Neural progenitor cell (in vitro differentiated cells): Measurements from ENCODE around the gene ASZ1. TPM values are rescaled to one million over a fixed set of nuclear protein-coding genes. Genes with fewer than 3 reads are reported as not detected.

Experiments used
- DNase-seq: peaks from one replicate; pipeline ENCODE4 v3.0.0-alpha.2; 2016; ENCODE audit warnings: low spot score
- H2AFZ ChIP-seq: fragments of 200-600 bp; sonication (generic); replicated peaks from 2 replicates; pipeline ENCODE4 v1.6.1; 2016; ENCODE audit warnings: antibody characterized with exemption
- H3F3A ChIP-seq: fragments of 200-600 bp; sonication (generic); 2 replicates; pipeline ENCODE4 v1.6.1; 2016; ENCODE audit warnings: antibody characterized with exemption, low read depth
- H3K27ac ChIP-seq: fragments of 200-600 bp; sonication (generic); 2 replicates; pipeline ENCODE4 v1.5.1; 2016; ENCODE audit warnings: mild to moderate bottlenecking
- H3K27me3 ChIP-seq: fragments of 200-600 bp; sonication (generic); 2 replicates; pipeline ENCODE4 v1.6.1; 2016; ENCODE audit warnings: mild to moderate bottlenecking, moderate library complexity
- H3K36me3 ChIP-seq: fragments of 200-600 bp; sonication (generic); 2 replicates; pipeline ENCODE4 v1.5.1; 2016
- H3K4me1 ChIP-seq: fragments of 200-600 bp; sonication (generic); 2 replicates; pipeline ENCODE4 v1.6.1; 2016; ENCODE audit warnings: mixed run types
- H3K4me2 ChIP-seq: fragments of 200-600 bp; sonication (generic); 2 replicates; pipeline ENCODE4 v1.6.1; 2016
- H3K4me3 ChIP-seq: fragments of 200-600 bp; sonication (generic); 2 replicates; pipeline ENCODE4 v1.5.1; 2016
- H3K79me2 ChIP-seq: fragments of 200-600 bp; sonication (generic); 2 replicates; pipeline ENCODE4 v1.6.1; 2016; ENCODE audit warnings: low read depth
- H3K9ac ChIP-seq: fragments of 200-600 bp; sonication (generic); 2 replicates; pipeline ENCODE4 v1.6.1; 2016
- H3K9me3 ChIP-seq: fragments of 200-600 bp; sonication (generic); 2 replicates; pipeline ENCODE4 v1.5.1; 2016; ENCODE audit warnings: low read depth
- H4K20me1 ChIP-seq: fragments of 200-600 bp; sonication (generic); 2 replicates; pipeline ENCODE4 v1.6.1; 2016; ENCODE audit warnings: low read depth
- H3K27ac Mint-ChIP-seq: 3 replicates; pipeline ENCODE4 v1.8.0; 2021; ENCODE audit warnings: mixed read lengths
- H3K27me3 Mint-ChIP-seq: 2 replicates; pipeline ENCODE4 v1.8.0; 2022; ENCODE audit warnings: low read depth, mild to moderate bottlenecking, inconsistent platforms, moderate library complexity, mixed read lengths; ENCODE audit not compliant: insufficient read depth
- H3K36me3 Mint-ChIP-seq: 3 replicates; pipeline ENCODE4 v1.8.0; 2021; ENCODE audit warnings: mixed read lengths
- H3K4me1 Mint-ChIP-seq: 3 replicates; pipeline ENCODE4 v1.8.0; 2021; ENCODE audit warnings: mixed read lengths
- H3K4me3 Mint-ChIP-seq: 3 replicates; pipeline ENCODE4 v1.8.0; 2021; ENCODE audit warnings: mild to moderate bottlenecking, moderate library complexity, mixed read lengths
- H3K9me3 Mint-ChIP-seq: 3 replicates; pipeline ENCODE4 v1.8.0; 2020; ENCODE audit warnings: mixed read lengths
- EZH2 ChIP-seq: fragments of 200-600 bp; sonication (generic); IDR thresholded peaks from 2 replicates; pipeline ENCODE4 v1.6.1; 2017; ENCODE audit warnings: antibody characterized with exemption, mild to moderate bottlenecking, moderate library complexity
- EZH2phosphoT487 ChIP-seq: fragments of 200-600 bp; sonication (generic); IDR thresholded peaks from 2 replicates; pipeline ENCODE4 v1.6.1; 2017; ENCODE audit warnings: antibody characterized with exemption
- total RNA-seq: library from RNA; depleted of rRNA; stranded (reverse); fragments of >200 nt; gene quantifications from 2 replicates; pipeline ENCODE4 v1.2.3, GENCODE V29; 2015; ENCODE audit warnings: low replicate concordance
- TF ChIP-seq, protein P1 (sequence below): fragments of 200-600 bp; sonication (generic); IDR thresholded peaks from 2 replicates; pipeline ENCODE4 v1.5.1; 2017; ENCODE audit warnings: antibody characterized with exemption, mild to moderate bottlenecking

Gene ASZ1, protein sequence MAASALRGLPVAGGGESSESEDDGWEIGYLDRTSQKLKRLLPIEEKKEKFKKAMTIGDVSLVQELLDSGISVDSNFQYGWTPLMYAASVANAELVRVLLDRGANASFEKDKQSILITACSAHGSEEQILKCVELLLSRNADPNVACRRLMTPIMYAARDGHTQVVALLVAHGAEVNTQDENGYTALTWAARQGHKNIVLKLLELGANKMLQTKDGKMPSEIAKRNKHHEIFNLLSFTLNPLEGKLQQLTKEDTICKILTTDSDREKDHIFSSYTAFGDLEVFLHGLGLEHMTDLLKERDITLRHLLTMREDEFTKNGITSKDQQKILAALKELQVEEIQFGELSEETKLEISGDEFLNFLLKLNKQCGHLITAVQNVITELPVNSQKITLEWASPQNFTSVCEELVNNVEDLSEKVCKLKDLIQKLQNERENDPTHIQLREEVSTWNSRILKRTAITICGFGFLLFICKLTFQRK
- total RNA-seq = not detected in 2 replicates

DNA sequence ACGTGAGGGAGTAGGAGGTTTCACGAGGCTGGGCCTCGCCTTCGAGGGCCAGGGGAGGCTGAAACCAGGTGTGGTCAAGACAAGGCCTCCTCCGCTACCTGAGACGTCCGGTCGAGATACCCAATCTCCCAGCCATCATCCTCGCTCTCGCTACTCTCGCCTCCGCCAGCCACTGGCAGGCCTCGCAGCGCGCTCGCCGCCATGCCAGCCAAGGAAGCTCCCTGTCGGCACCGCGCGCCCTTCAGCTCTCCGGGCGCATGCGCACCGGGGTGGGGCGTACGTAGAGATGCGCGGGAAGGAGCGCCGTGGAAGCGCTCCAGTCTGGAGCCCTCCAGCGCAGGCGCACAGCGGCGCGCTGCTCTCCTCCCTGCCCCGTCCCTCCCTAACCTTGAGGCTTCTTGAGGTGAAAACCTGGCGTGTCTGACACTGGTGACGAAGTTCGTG, at the start of gene ASZ1:
TSS of gene ASZ1 (minus strand) at position 236 of the 444 bp plus-strand sequence. CDS start at position 203, 33 bp downstream.
- H3K27me3 Mint-ChIP-seq = no peaks in the 10 kb centered on the region
- H3K4me3 Mint-ChIP-seq = no peak within 1 kb of the TSS
- Histone ChIP-seq H3K27ac (no peak within 1 kb of the TSS), H4K20me1 (no peaks in the 10 kb centered on the region), H2AFZ (no peak within 1 kb of the TSS), H3F3A (no peaks in the 10 kb centered on the region), H3K9ac (no peak within 1 kb of the TSS), H3K9me3 (no peaks in the 10 kb centered on the region), H3K36me3 (no peaks in the 10 kb centered on the region), H3K4me3 (no peak within 1 kb of the TSS), H3K4me2 (no peak within 1 kb of the TSS), H3K4me1 (no peaks in the 10 kb centered on the region), H3K27me3 (no peaks in the 10 kb centered on the region), H3K79me2 (no peaks in the 10 kb centered on the region)
- H3K27ac Mint-ChIP-seq = no peak within 1 kb of the TSS
- no peaks in the 10 kb centered on the region for H3K9me3 Mint-ChIP-seq
- no peaks in the 10 kb centered on the region for H3K36me3 Mint-ChIP-seq
- TF ChIP-seq, protein P1, sequence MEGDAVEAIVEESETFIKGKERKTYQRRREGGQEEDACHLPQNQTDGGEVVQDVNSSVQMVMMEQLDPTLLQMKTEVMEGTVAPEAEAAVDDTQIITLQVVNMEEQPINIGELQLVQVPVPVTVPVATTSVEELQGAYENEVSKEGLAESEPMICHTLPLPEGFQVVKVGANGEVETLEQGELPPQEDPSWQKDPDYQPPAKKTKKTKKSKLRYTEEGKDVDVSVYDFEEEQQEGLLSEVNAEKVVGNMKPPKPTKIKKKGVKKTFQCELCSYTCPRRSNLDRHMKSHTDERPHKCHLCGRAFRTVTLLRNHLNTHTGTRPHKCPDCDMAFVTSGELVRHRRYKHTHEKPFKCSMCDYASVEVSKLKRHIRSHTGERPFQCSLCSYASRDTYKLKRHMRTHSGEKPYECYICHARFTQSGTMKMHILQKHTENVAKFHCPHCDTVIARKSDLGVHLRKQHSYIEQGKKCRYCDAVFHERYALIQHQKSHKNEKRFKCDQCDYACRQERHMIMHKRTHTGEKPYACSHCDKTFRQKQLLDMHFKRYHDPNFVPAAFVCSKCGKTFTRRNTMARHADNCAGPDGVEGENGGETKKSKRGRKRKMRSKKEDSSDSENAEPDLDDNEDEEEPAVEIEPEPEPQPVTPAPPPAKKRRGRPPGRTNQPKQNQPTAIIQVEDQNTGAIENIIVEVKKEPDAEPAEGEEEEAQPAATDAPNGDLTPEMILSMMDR = no peak
- TF ChIP-seq EZH2phosphoT487 (no peak), EZH2 (no peak)
- H3K4me1 Mint-ChIP-seq = peaks cover 4% of the 10 kb centered on the region
- DNase-seq = no peak

DNA sequence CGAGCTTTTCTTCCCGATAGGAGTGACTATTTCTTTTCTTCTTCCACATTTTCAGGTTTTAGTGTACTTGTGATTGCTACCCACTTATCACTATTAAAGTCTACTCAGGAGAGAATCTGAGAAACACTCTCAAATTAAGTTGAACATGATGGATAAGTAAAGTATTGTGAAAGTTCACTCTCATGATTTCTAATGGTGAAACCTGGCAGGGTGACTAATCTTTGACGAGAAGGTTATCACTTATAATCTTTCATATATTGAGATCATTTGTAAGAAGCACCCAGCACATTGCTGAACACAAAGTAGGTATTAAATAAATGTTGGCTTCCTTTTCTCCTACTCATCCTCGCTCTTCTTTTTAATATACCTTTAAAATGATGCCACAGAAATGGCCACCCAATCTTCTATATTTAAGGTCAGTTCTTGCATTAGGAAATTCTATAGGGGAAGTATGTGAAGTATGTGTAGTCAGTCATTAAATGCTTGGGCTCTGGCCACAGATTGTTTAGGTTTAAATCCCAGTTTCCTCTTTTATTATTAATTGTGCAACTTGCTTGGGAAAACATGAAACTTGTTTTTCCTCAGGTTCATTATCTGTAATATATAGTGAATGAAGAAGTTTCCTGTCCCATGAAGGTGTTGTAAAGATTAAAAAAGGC, 49.4 kb upstream of the ASZ1 start:
- DNase-seq = no peak
- H3K9me3 Mint-ChIP-seq = no peaks in the 10 kb centered on the region
- no peak overlapping the region for H2AFZ ChIP-seq
- no peaks in the 10 kb centered on the region for H3K9me3 ChIP-seq
- no peak overlapping the region for H3K4me3 ChIP-seq
- H3K4me2 ChIP-seq = no peak overlapping the region
- H3K4me3 Mint-ChIP-seq = no peak overlapping the region
- H3K4me1 Mint-ChIP-seq = peaks cover 23% of the 10 kb centered on the region
- H3K36me3 Mint-ChIP-seq = no peaks in the 10 kb centered on the region
- H3F3A ChIP-seq = peaks cover 28% of the 10 kb centered on the region
- H3K27ac ChIP-seq = no peak overlapping the region
- TF ChIP-seq, protein P1 = no peak
- TF ChIP-seq EZH2 = no peak
- peaks cover 31% of the 10 kb centered on the region for H3K27me3 ChIP-seq
- no peak overlapping the region for H3K27ac Mint-ChIP-seq
- peaks cover 8% of the 10 kb centered on the region for H3K4me1 ChIP-seq
- no peaks in the 10 kb centered on the region for H3K79me2 ChIP-seq
- peaks cover 20% of the 10 kb centered on the region for H3K27me3 Mint-ChIP-seq
- no peaks in the 10 kb centered on the region for H3K36me3 ChIP-seq
- H4K20me1 ChIP-seq = no peaks in the 10 kb centered on the region
- H3K9ac ChIP-seq = no peak overlapping the region

DNA sequence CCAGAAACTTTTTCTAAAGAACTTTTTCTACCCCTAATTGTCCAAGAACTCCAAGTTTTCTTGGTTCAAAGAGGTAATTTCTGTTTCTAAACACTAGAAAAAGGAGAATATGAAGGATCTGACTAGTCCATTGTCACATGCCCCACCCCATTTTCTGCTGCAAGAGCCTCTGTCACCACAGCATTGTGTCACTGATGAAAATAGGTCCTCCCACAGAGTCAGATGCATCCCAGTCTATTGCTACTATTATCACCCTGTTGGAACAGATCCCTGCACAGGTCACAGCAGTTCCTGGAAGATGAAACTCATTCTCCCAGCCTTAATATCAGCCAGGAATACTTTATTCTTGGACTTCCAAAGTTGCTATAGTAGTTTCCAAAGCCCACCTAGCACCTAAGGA, 45.0 kb upstream of the ASZ1 start:
- H2AFZ ChIP-seq = no peak overlapping the region
- H3K4me2 ChIP-seq = no peak overlapping the region
- no peaks in the 10 kb centered on the region for H3K9me3 ChIP-seq
- DNase-seq = no peak
- H3K4me3 ChIP-seq = no peak overlapping the region
- H3K4me1 ChIP-seq = no peaks in the 10 kb centered on the region
- no peaks in the 10 kb centered on the region for H3K4me1 Mint-ChIP-seq
- no peaks in the 10 kb centered on the region for H3K79me2 ChIP-seq
- H3K27ac ChIP-seq = no peak overlapping the region
- no peaks in the 10 kb centered on the region for H3K27me3 ChIP-seq
- TF ChIP-seq EZH2 (no peak), EZH2phosphoT487 (no peak)
- TF ChIP-seq, protein P1 = no peak
- no peak overlapping the region for H3K27ac Mint-ChIP-seq
- no peaks in the 10 kb centered on the region for H3K36me3 ChIP-seq
- H3K9ac ChIP-seq = no peak overlapping the region
- no peak overlapping the region for H3K4me3 Mint-ChIP-seq
- H3F3A ChIP-seq = no peaks in the 10 kb centered on the region
- no peaks in the 10 kb centered on the region for H4K20me1 ChIP-seq
- H3K27me3 Mint-ChIP-seq = peaks cover 2% of the 10 kb centered on the region
- H3K36me3 Mint-ChIP-seq = no peaks in the 10 kb centered on the region
- no peaks in the 10 kb centered on the region for H3K9me3 Mint-ChIP-seq
